ENCODE results near the gene SBK1. TPM values are rescaled to one million over a fixed set of nuclear protein-coding genes. Genes with fewer than 3 reads are reported as not detected.

SBK1 gene
- total RNA-seq, 4 donors from 2014 or later, result 1.8 to 6.4 (median 4.5) TPM

DNA sequence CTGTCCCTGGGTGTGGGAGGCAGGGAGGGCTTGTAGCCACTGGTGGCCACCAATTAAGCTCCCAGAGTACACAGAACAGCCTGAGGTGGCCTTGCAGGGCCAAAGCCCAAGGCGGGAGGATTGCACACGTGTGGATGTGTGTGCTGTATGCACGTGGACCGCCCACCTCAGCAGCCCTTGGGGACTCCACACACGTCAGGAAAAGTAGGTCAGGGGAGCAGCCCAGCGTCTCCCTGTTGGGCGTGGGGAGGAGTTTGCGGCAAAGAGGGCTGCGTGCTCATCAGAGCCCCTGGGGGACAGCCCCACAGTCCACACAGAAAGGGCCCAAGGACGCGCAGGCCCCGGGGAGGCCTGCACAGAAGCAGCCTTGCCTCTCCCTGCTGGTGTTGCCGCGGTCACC is 19.6 kb downstream of the SBK1 start:
- in situ Hi-C loops (cut with MboI; ENCODE audit: low sequenced_read_pairs in 4 of 4), result no loop called here
- no peaks in the 10 kb centered on the region for H3K9me3 ChIP-seq
- no peaks in the 10 kb centered on the region for H3K27me3 ChIP-seq
- intact Hi-C loops (cut with DNase I; ENCODE audit: low total_unique reads), result no loop called here
- DNase-seq (no peak), ATAC-seq (no peak)
- no peak overlapping the region for H3K27ac ChIP-seq
- H3K36me3 ChIP-seq, result no peaks in the 10 kb centered on the region
- no peak overlapping the region for H3K4me3 ChIP-seq
- no peak for TF ChIP-seq POLR2A (IDR thresholded peaks at IDR 0.05)
- TF ChIP-seq, protein P1, sequence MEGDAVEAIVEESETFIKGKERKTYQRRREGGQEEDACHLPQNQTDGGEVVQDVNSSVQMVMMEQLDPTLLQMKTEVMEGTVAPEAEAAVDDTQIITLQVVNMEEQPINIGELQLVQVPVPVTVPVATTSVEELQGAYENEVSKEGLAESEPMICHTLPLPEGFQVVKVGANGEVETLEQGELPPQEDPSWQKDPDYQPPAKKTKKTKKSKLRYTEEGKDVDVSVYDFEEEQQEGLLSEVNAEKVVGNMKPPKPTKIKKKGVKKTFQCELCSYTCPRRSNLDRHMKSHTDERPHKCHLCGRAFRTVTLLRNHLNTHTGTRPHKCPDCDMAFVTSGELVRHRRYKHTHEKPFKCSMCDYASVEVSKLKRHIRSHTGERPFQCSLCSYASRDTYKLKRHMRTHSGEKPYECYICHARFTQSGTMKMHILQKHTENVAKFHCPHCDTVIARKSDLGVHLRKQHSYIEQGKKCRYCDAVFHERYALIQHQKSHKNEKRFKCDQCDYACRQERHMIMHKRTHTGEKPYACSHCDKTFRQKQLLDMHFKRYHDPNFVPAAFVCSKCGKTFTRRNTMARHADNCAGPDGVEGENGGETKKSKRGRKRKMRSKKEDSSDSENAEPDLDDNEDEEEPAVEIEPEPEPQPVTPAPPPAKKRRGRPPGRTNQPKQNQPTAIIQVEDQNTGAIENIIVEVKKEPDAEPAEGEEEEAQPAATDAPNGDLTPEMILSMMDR (IDR thresholded peaks at IDR 0.05 in 4 of 5, conservative IDR thresholded peaks at IDR 0.05 in 1 of 5), result no peak
- peaks cover 0 to 2% of the 10 kb centered on the region in 2 donors for H3K4me1 ChIP-seq

DNA sequence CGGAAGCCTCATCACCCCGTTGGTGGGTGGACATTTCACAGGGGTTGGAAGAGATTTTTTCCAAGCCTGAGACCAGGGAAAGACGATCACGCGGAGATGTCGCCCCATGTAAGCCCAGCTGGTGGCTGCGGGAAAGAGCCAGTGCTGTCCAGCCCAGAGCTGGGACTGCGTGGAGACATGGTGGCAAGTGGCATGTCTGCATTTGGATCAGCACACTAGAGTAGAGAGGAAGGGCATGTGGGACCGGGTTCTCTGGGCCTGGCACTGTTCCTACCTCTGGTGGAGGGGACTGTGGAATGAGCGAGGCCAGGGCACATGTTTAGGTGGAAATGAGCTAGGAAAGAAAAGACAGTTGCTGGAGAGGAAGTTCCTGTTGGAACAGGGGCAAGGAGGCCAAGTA is 20.0 kb downstream of the SBK1 start:
- intact Hi-C loops (cut with DNase I; ENCODE audit: low total_unique reads), result no loop called here
- no peak overlapping the region for H3K4me3 ChIP-seq
- no peaks in the 10 kb centered on the region for H3K27me3 ChIP-seq
- ATAC-seq, result no peak
- peaks cover 0 to 4% of the 10 kb centered on the region in 2 donors for H3K4me1 ChIP-seq
- no peaks in the 10 kb centered on the region for H3K36me3 ChIP-seq
- no peak overlapping the region for H3K27ac ChIP-seq
- TF ChIP-seq, protein P1 (IDR thresholded peaks at IDR 0.05 in 4 of 5, conservative IDR thresholded peaks at IDR 0.05 in 1 of 5), result no peak
- no peak for TF ChIP-seq POLR2A (IDR thresholded peaks at IDR 0.05)
- DNase-seq, result no peak
- H3K9me3 ChIP-seq, result no peaks in the 10 kb centered on the region
- in situ Hi-C loops (cut with MboI; ENCODE audit: low sequenced_read_pairs in 4 of 4), result no loop called here

DNA sequence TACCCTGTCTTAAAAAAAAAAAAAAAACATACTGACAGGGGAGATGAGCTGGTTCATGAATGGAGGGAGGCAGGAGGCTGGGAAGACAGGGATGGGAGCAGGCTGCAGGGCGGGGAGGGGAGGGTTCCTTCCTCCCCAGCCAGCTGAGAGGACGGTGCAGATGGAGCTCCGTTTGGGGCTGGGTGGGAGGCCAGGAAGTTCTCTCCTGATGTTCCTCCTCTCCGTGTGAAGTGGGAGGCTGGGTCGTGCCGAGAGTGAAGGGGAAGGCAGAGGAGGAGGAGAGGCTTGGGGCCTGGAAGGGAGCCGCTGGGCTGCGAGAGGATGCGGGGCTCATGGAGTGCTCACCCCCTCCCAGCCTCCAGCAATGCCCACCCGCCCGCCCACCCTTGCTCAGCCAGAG is 21.3 kb downstream of the SBK1 start:
- Histone ChIP-seq H3K4me1 (peaks cover 0 to 4% of the 10 kb centered on the region in 2 donors), H3K27ac (no peak overlapping the region), H3K36me3 (peaks cover 0 to 1% of the 10 kb centered on the region in 2 donors), H3K9me3 (no peaks in the 10 kb centered on the region), H3K4me3 (no peak overlapping the region), H3K27me3 (no peaks in the 10 kb centered on the region)
- intact Hi-C loops (cut with DNase I; ENCODE audit: low total_unique reads), result no loop called here
- ATAC-seq, result no peak
- DNase-seq, result no peak
- in situ Hi-C loops (cut with MboI; ENCODE audit: low sequenced_read_pairs in 4 of 4), result no loop called here
- TF ChIP-seq, protein P1 (IDR thresholded peaks at IDR 0.05 in 4 of 5, conservative IDR thresholded peaks at IDR 0.05 in 1 of 5), result no peak
- no peak for TF ChIP-seq POLR2A (IDR thresholded peaks at IDR 0.05)

DNA sequence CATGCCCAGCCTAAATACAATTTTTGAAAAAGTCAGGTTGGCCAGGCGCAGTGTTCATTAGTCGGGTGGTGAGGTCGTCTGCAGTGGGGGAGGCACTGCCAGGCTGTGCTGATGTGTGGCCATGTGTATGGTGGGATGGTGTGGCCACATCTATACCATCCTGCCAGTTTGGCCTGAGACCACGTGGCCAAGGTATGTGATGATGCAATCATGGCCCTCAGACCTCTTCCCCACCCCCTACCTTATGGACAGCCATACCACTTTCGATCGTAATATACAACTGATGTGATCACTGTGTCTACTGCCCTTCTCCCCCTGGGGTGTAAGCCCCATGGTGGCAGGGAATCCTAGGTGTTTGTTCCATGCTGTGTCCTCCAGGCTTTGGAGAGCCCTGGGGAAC is 23.7 kb downstream of the SBK1 start:
- no peak for ATAC-seq
- H3K27me3 ChIP-seq, result no peaks in the 10 kb centered on the region
- DNase-seq, result no peak
- no peak for TF ChIP-seq POLR2A (IDR thresholded peaks at IDR 0.05)
- TF ChIP-seq, protein P1 (IDR thresholded peaks at IDR 0.05 in 4 of 5, conservative IDR thresholded peaks at IDR 0.05 in 1 of 5), result no peak
- in situ Hi-C loops (cut with MboI; ENCODE audit: low sequenced_read_pairs in 4 of 4), result loop anchor here in 2 of 4 donors (5.0 kb wide), 2 partner anchors 34 to 39 kb away; no protein-coding TSS in a partner anchor
- intact Hi-C loops (cut with DNase I; ENCODE audit: low total_unique reads), result no loop called here
- H3K36me3 ChIP-seq, result peaks cover 0 to 8% of the 10 kb centered on the region in 2 donors
- H3K27ac ChIP-seq, result peak overlapping the region in 1 of 4 donors; percentile 78
- H3K4me3 ChIP-seq, result no peak overlapping the region
- no peaks in the 10 kb centered on the region for H3K9me3 ChIP-seq
- H3K4me1 ChIP-seq, result peaks cover 0 to 4% of the 10 kb centered on the region in 2 donors
